ENCODE data around the gene MAP4K5. TPM values are rescaled to one million over a fixed set of nuclear protein-coding genes. Genes with fewer than 3 reads are reported as not detected.

The MAP4K5 gene
- total RNA-seq, 2 experiments from 2014 or later: 40.1 to 46.1 TPM

DNA sequence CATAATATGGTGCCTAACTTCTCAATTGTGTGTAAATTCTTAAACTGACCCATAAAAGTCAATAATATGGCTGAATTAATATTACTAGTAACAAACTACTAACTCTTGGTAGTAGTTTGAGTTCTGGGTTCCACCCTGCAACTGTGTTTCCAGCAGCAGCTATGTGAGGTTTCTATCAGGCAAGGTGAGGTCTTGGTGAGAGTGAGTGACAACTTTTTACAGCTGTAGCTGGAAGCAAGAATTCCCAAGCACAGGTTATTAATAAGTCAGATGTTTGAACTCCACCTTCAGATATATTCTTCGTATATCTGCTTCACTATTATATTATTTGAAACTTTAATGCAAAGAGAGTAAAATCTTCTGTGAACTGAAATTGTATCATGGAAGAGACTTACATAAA is 43.8 kb downstream of the MAP4K5 start:
- no peak for ATAC-seq (ENCODE audit: low read depth)
- Mint-ChIP-seq H3K4me1 (peaks cover 2% of the 10 kb centered on the region), H3K9me3 (no peaks in the 10 kb centered on the region), H3K4me3 (no peak overlapping the region), H3K27me3 (no peaks in the 10 kb centered on the region), H3K27ac (no peak overlapping the region), H3K36me3 (peaks cover 22% of the 10 kb centered on the region)
- DNase-seq: no peak
- POLR2A ChIA-PET: no interaction called here

DNA sequence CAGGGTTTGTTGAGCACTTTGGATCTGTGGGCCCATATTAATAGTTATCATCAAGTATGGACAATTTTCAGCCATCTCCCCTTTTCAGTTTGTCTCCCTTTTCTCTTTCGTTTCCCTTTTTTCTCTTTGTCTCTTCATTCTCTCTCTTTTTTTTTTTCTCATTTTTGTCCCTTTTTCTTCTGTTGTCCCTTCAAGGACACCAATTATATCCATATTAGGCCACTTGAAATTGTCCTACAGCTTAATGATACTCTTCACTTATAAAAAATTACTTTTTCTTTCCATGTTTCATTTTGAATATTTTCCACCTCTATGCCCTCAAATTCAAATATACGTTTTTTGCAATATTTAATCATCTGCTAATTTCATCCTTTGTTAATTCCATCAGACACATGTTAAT is 53.3 kb downstream of the MAP4K5 start:
- ATAC-seq (ENCODE audit: low read depth) (no peak), DNase-seq (no peak)
- POLR2A ChIA-PET: no interaction called here
- peaks cover 55% of the 10 kb centered on the region for H3K36me3 Mint-ChIP-seq
- H3K9me3 Mint-ChIP-seq: peaks cover 22% of the 10 kb centered on the region
- H3K27me3 Mint-ChIP-seq: no peaks in the 10 kb centered on the region
- no peak overlapping the region for H3K4me3 Mint-ChIP-seq
- no peak overlapping the region for H3K27ac Mint-ChIP-seq
- no peaks in the 10 kb centered on the region for H3K4me1 Mint-ChIP-seq

DNA sequence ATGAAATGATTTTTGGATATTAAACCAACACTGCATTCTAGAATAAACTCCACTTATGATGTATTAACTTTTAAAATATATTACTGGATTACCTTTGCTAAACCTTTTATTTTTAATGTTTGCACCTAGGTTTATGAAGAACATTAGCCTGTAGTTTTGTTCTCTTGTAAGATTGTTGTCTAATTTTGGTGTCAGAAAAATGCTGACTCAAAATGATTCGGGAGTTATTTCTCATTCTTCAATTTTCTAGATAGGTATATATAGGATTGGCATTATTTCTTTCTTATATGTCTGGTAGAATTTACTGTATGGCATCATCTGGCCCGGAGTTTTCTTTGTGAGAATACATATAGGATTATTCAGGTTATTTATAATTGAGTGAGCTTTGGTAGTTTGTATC is 54.6 kb downstream of the MAP4K5 start:
- Mint-ChIP-seq H3K27ac (no peak overlapping the region), H3K36me3 (peaks cover 66% of the 10 kb centered on the region), H3K9me3 (peaks cover 25% of the 10 kb centered on the region), H3K4me1 (no peaks in the 10 kb centered on the region), H3K27me3 (no peaks in the 10 kb centered on the region), H3K4me3 (no peak overlapping the region)
- no peak for DNase-seq
- ATAC-seq (ENCODE audit: low read depth): no peak
- POLR2A ChIA-PET: no interaction called here

DNA sequence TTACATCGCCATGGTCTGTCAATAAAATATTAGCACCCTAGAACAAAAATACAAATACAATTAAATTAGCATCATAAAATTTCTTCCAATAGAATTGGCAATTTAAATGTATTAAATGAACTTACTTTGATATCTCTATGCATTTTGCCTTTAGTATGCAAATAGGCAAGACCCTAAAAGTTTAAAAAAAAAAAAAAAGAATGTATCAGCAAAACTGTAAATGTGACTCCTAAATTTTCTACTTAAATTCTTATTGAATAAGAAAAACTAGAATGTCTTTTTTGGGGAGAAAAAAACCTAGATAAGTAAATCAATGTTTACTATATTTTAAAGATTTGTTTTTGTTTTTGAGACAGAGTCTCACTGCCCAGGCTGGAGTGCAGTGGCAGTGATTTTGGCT is 56.2 kb downstream of the MAP4K5 start:
- Mint-ChIP-seq H3K4me1 (no peaks in the 10 kb centered on the region), H3K4me3 (no peak overlapping the region), H3K27ac (no peak overlapping the region), H3K36me3 (peaks cover 70% of the 10 kb centered on the region), H3K27me3 (no peaks in the 10 kb centered on the region), H3K9me3 (peaks cover 32% of the 10 kb centered on the region)
- POLR2A ChIA-PET: no interaction called here
- DNase-seq (no peak), ATAC-seq (ENCODE audit: low read depth) (no peak)

DNA sequence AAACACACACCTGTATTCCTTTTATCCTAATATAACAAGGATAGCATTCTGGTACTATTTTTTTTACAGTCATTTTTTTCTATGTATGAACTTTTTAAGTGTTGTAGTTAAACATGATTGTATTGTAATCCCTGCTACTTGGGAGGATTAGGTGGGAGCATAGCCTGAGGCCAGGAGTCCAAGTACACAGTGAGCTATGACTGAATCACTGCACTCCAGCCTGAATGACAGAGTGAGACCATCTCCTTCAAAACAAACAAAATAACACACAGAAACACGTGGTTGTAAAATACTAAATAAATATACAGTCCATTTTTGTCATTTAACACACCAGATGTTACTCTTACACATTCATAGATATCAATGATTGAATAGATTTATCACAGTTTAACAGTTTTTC is 56.9 kb downstream of the MAP4K5 start:
- POLR2A ChIA-PET: no interaction called here
- DNase-seq: no peak
- no peak for ATAC-seq (ENCODE audit: low read depth)
- Mint-ChIP-seq H3K4me1 (no peaks in the 10 kb centered on the region), H3K4me3 (no peak overlapping the region), H3K9me3 (peaks cover 34% of the 10 kb centered on the region), H3K27ac (no peak overlapping the region), H3K27me3 (no peaks in the 10 kb centered on the region), H3K36me3 (peaks cover 73% of the 10 kb centered on the region)

DNA sequence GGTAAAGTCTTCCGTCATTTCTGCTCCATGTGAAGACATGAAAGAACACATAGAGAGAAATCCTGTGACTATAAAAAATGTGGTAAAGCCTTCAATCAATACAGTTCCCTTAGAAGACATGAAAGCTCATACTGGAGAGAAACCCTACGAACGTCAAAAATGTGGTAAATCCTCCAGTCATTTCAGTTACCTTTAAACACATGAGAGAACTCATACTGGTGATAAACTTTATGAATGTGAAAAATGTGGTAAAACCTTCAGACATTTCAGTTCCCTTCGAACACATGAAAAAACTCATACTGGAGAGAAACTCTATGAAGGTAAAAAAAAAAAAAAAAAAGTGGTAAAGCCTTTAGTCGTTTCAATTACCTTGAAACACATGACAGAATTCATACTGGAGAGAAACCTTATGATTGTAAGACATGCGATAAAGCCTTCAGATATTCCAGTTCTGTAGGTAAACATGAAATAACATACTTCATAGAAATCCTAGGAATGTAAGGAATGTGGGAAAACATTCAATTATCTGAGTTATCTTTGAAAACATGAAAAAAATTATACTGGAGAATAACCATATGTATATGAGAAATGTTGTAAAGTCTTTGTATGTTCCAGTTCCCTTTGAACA is 60.4 kb downstream of the MAP4K5 start:
- no peak for ATAC-seq (ENCODE audit: low read depth)
- H3K36me3 Mint-ChIP-seq: peaks cover 76% of the 10 kb centered on the region
- H3K27ac Mint-ChIP-seq: no peak overlapping the region
- no peak for DNase-seq
- H3K4me1 Mint-ChIP-seq: peaks cover 3% of the 10 kb centered on the region
- no peaks in the 10 kb centered on the region for H3K27me3 Mint-ChIP-seq
- H3K4me3 Mint-ChIP-seq: no peak overlapping the region
- peaks cover 33% of the 10 kb centered on the region for H3K9me3 Mint-ChIP-seq
- POLR2A ChIA-PET: no interaction called here

DNA sequence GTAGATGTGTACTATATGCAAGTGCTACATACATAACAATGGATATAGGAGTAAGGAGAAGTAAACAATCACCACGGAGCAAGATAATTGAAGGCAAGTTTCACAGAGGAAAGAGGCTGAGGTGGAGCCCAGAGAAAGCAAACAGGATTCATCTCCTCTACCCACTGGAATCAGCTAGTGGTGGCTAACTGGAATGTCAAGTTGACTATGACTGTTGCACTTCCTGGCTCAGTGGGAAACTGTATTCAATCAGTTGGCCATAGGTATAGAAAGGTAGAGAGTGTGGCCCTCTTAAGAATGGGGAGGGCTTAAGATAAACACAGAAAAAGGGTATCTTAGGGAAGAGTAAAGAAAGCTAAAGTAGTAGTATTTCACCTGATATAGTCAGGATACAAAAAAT is 62.4 kb downstream of the MAP4K5 start:
- peaks cover 32% of the 10 kb centered on the region for H3K9me3 Mint-ChIP-seq
- POLR2A ChIA-PET: no interaction called here
- H3K4me3 Mint-ChIP-seq: no peak overlapping the region
- peaks cover 3% of the 10 kb centered on the region for H3K4me1 Mint-ChIP-seq
- peaks cover 81% of the 10 kb centered on the region for H3K36me3 Mint-ChIP-seq
- H3K27me3 Mint-ChIP-seq: no peaks in the 10 kb centered on the region
- ATAC-seq (ENCODE audit: low read depth) (no peak), DNase-seq (no peak)
- no peak overlapping the region for H3K27ac Mint-ChIP-seq

DNA sequence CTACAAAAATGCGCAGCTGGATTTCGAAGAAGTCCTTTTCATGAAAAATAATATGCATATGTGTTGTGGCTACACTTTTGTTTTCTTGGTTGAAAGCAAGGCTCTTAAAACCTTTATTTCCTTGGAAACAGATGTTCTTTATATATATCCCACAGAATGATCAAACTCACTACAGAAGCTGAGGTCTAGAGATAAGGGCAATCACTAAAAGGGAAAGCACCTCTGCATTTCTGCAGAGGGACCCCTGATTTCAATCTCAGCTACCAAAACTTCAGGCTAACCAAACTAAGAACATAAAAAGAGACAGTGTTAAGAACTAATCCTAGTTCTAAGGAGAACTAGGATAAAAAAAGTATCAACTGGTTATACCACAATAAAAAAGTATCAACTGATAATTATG is 70.3 kb downstream of the MAP4K5 start:
- Mint-ChIP-seq H3K4me3 (no peak overlapping the region), H3K27me3 (no peaks in the 10 kb centered on the region), H3K36me3 (peaks cover 19% of the 10 kb centered on the region), H3K9me3 (peaks cover 4% of the 10 kb centered on the region), H3K4me1 (no peaks in the 10 kb centered on the region), H3K27ac (no peak overlapping the region)
- POLR2A ChIA-PET: no interaction called here
- DNase-seq (no peak), ATAC-seq (ENCODE audit: low read depth) (no peak)

DNA sequence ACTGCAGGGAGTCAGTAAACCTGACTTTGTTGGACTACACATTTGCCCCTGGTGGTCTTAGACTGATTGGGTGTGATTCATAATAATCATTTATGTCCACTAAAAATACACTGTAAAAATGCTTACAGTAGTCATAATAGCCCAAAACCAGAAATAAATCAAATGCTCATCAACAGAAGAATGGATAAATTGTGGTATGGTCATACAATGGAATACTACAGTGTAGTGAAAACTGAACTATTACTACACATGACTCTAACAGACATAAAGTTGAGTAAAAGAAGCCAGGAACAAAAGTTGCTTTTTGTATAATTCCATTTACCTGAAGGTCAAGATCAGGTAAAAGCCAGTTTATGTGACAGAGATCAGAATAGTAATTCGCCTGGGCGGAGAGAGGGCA is 78.5 kb downstream of the MAP4K5 start:
- ATAC-seq (ENCODE audit: low read depth): no peak
- H3K36me3 Mint-ChIP-seq: peaks cover 48% of the 10 kb centered on the region
- peaks cover 2% of the 10 kb centered on the region for H3K9me3 Mint-ChIP-seq
- POLR2A ChIA-PET: no interaction called here
- no peak for DNase-seq
- no peaks in the 10 kb centered on the region for H3K4me1 Mint-ChIP-seq
- no peak overlapping the region for H3K27ac Mint-ChIP-seq
- no peak overlapping the region for H3K4me3 Mint-ChIP-seq
- H3K27me3 Mint-ChIP-seq: no peaks in the 10 kb centered on the region

DNA sequence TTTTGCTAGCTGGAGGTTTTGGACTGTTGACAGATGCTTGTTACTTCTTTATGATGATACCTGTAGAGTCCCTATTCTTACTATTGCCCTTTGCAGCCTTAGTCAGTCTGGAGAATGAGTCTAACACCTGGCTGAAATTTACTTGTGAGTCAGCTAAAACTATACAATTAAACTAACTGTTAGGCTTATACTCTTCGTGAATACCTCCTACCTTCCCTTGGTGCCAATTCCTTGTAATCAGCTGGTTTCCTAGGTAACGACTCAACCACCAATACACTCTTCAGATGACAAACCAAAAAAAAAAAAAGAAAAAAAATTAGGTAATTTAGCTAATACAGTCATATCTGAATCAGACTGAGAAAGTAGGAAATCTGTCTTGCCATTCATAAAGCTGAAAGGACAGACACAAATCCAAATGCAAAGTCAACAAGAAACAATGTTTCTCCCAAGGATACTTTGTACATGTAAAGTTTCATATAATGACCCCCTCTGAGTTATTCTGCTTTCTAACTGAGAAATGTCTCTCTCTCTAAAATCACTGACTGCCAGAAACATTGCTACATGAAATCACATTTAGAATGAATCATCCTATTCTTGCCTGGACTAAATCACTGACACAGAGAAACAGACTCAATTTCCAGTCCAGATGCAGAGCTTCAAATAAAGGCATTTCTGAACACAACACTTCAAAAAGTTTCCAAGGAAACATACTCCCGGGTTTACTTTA is 79.2 kb downstream of the MAP4K5 start:
- no peak overlapping the region for H3K4me3 Mint-ChIP-seq

DNA sequence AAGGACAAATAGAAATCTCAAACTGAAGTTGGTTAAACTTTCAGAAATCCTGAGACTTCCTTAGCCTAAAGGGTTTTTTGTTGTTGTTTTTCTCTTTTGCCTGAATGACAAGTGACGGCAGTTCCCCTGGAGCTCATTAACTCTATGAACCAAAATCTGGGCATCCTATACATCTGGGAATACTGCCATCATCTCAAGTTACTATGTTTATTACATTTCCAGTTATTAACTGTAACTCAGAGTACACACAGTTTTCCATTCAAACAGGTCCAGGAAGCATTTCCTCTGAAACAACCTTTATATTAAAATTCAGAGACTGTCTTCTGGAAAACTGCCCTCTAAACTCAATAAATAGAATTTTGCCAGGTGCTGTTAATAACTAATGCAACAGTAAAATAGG is 80.1 kb downstream of the MAP4K5 start:
- H3K4me1 Mint-ChIP-seq: no peaks in the 10 kb centered on the region
- peaks cover 50% of the 10 kb centered on the region for H3K36me3 Mint-ChIP-seq
- ATAC-seq (ENCODE audit: low read depth) (no peak), DNase-seq (no peak)
- H3K4me3 Mint-ChIP-seq: no peak overlapping the region
- peaks cover 2% of the 10 kb centered on the region for H3K9me3 Mint-ChIP-seq
- H3K27ac Mint-ChIP-seq: no peak overlapping the region
- H3K27me3 Mint-ChIP-seq: no peaks in the 10 kb centered on the region
- POLR2A ChIA-PET: no interaction called here

More for the DNA sequence above, 79.2 kb downstream of the MAP4K5 start:
- Mint-ChIP-seq H3K27me3 (no peaks in the 10 kb centered on the region), H3K4me1 (no peaks in the 10 kb centered on the region), H3K36me3 (peaks cover 50% of the 10 kb centered on the region), H3K27ac (no peak overlapping the region), H3K9me3 (peaks cover 2% of the 10 kb centered on the region)
- POLR2A ChIA-PET: interaction anchor here (0.7 kb wide), 1 partner anchor 79 kb away, joined by 4 read pairs; the partner anchor contains the start of gene MAP4K5
- no peak for DNase-seq
- ATAC-seq (ENCODE audit: low read depth): no peak

DNA sequence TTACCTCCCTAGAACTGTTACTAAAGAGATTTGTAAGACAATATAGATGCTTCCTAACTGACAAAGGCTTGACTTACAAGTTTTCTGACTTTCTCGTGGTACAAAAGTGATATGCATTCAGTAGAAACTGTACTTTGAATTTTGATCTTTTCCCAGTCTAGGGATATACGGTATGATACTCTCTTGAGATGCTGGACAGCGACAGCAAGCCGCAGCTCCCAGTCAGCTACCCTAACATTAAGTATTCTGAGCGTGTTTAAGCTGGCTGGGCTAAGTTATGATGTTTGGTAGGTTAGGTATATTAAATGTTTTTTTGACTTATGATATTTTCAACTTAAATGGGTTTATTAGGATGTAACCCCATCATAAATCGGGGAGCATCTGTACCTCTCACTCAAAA is 80.5 kb downstream of the MAP4K5 start:
- Mint-ChIP-seq H3K27me3 (no peaks in the 10 kb centered on the region), H3K9me3 (peaks cover 2% of the 10 kb centered on the region)
- POLR2A ChIA-PET: no interaction called here

DNA sequence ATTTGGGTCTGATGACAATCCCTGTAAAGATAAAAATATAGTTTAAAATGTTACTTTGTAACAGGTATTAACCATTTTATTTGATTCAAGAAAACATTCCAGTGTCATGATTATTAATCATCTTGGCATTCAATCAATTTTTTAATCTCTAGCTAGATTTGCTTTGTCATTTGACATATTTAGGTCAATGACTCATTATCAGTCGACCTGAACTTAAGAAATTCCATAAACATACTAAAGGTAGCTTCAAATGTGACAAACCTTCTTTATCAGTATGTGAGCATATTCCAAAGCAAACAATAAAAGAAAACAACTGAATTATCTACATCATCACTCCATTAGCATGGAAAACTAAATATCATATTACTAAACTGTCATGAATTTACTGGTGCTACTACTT is 84.9 kb downstream of the MAP4K5 start:
- DNase-seq (no peak), ATAC-seq (ENCODE audit: low read depth) (no peak)
- peaks cover 2% of the 10 kb centered on the region for H3K9me3 Mint-ChIP-seq
- no peaks in the 10 kb centered on the region for H3K4me1 Mint-ChIP-seq
- POLR2A ChIA-PET: no interaction called here
- H3K4me3 Mint-ChIP-seq: no peak overlapping the region
- peaks cover 25% of the 10 kb centered on the region for H3K36me3 Mint-ChIP-seq
- no peak overlapping the region for H3K27ac Mint-ChIP-seq
- H3K27me3 Mint-ChIP-seq: no peaks in the 10 kb centered on the region

More for the DNA sequence above, 80.5 kb downstream of the MAP4K5 start:
- Mint-ChIP-seq H3K36me3 (peaks cover 50% of the 10 kb centered on the region), H3K4me1 (no peaks in the 10 kb centered on the region), H3K27ac (no peak overlapping the region), H3K4me3 (no peak overlapping the region)
- ATAC-seq (ENCODE audit: low read depth): no peak
- no peak for DNase-seq

DNA sequence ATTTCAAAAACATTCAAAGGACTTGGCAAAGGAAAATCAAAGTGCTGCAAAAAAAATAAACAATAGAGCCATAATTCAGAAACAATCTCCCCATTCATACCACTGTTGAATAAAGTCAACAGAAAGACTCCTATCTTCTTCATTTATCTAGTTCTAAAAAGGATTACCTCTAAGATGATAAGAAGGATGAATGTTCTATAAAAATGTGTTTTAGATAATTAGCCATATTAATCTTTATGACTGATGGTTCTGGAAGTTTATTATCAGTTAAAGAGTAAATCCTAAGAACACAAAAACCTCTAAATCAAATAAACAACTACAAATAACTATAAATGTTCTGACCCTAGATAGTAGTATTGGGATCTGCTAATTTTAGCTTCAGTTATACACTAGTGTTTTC is 97.8 kb downstream of the MAP4K5 start:
- Mint-ChIP-seq H3K9me3 (peaks cover 7% of the 10 kb centered on the region), H3K36me3 (peaks cover 42% of the 10 kb centered on the region), H3K4me3 (no peak overlapping the region), H3K27ac (no peak overlapping the region), H3K4me1 (no peaks in the 10 kb centered on the region), H3K27me3 (no peaks in the 10 kb centered on the region)
- ATAC-seq (ENCODE audit: low read depth): no peak
- no peak for DNase-seq
- POLR2A ChIA-PET: no interaction called here

Measured in activated naive CD8-positive, alpha-beta T cell treated with anti-CD3 and anti-CD28 coated beads, Interleukin-2, amount 10 ng/mL, durations not matched to agents 7 days and 5 days (primary cell).